HL-60 (cell line): ENCODE measurements around the gene NINJ2.

ENCODE experiments used
- DNase-seq, 2 experiments: peaks; one replicate each; pipeline ENCODE4 v3.0.0-alpha.2; 2010 to 2020; ENCODE audit warnings: low read depth in 1 of 2, low spot score in 1 of 2
- H3K27ac ChIP-seq: fragments of 250-450 bp; sonication (Bioruptor Pico); replicated peaks from 2 replicates; pipeline ENCODE4 v1.5.1; 2020; ENCODE audit warnings: mild to moderate bottlenecking, moderate library complexity
- H3K27me3 ChIP-seq: fragments of 250-450 bp; sonication (Bioruptor Pico); 2 replicates; pipeline ENCODE4 v1.5.1; 2021; ENCODE audit warnings: mild to moderate bottlenecking, moderate library complexity; ENCODE audit not compliant: insufficient read depth, poor library complexity, severe bottlenecking
- H3K4me3 ChIP-seq: replicated peaks from 2 replicates; pipeline ENCODE4 v1.5.1; 2011; ENCODE audit warnings: mild to moderate bottlenecking, control low read depth, low read length; ENCODE audit not compliant: insufficient read depth
- CTCF ChIP-seq: IDR thresholded peaks from one replicate; pipeline ENCODE4 v1.5.1; 2011; ENCODE audit warnings: low read length, control low read depth, inconsistent platforms; ENCODE audit not compliant: insufficient read depth
- GABPA ChIP-seq: IDR thresholded peaks from 2 replicates; pipeline ENCODE4 v1.6.1; 2012; ENCODE audit warnings: low read depth
- POLR2AphosphoS5 ChIP-seq: IDR thresholded peaks from 2 replicates; pipeline ENCODE4 v1.6.1; 2012; ENCODE audit warnings: low read depth
- REST ChIP-seq: IDR thresholded peaks from 2 replicates; pipeline ENCODE4 v1.6.1; 2012; ENCODE audit warnings: low read depth; ENCODE audit not compliant: insufficient replicate concordance
- SPI1 ChIP-seq: IDR thresholded peaks from 2 replicates; pipeline ENCODE4 v1.6.1; 2012; ENCODE audit warnings: low read depth, mild to moderate bottlenecking, borderline replicate concordance

Gene NINJ2

GRCh38 chr12:588646-589045, 74.6 kb downstream of the NINJ2 start:
- no peak overlapping the region for H3K4me3 ChIP-seq
- no peak for DNase-seq
- H3K27ac ChIP-seq: no peak overlapping the region
- TF ChIP-seq SPI1 (no peak), CTCF (no peak), REST (no peak), GABPA (no peak), POLR2AphosphoS5 (no peak)
- no peaks in the 10 kb centered on the region for H3K27me3 ChIP-seq

- Histone ChIP-seq H3K4me3 (no peak overlapping the region), H3K27ac (no peak overlapping the region), H3K27me3 (no peaks in the 10 kb centered on the region)
- DNase-seq: no peak
- no peak for TF ChIP-seq REST
- TF ChIP-seq POLR2AphosphoS5: no peak
- no peak for TF ChIP-seq SPI1
- TF ChIP-seq CTCF: no peak
- TF ChIP-seq GABPA: no peak
Measured at GRCh38 chr12:588024-588322, 75.3 kb downstream of the NINJ2 start.

GRCh38 chr12:587132-588023, 75.9 kb downstream of the NINJ2 start:
- Histone ChIP-seq H3K27me3 (no peaks in the 10 kb centered on the region), H3K27ac (no peak overlapping the region), H3K4me3 (no peak overlapping the region)
- no peak for DNase-seq
- TF ChIP-seq POLR2AphosphoS5 (no peak), GABPA (no peak), SPI1 (no peak), CTCF (no peak), REST (no peak)
